ENCODE data around the gene CAPG. TPM values are rescaled to one million over a fixed set of nuclear protein-coding genes. Genes with fewer than 3 reads are reported as not detected.

CAPG gene
- total RNA-seq, 1 donor from 2014 or later, result 61.1 TPM

DNA sequence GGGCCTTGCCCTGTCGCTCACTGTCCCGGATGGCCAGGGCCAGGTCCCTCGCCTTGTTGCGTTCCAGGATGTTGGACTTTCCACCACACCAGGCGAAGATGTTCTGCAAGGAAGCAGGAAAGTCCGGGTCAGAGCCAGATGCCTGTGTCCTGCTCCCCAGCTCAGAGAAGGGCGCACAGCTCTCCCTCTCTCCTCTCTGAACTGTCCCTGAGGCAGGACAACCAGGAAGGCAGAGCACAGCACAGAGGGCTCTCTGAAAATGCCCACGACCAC is 11.0 kb downstream of the CAPG start:
- no peaks in the 10 kb centered on the region for H3K9me3 Mint-ChIP-seq
- H3K36me3 Mint-ChIP-seq, result peaks cover 7% of the 10 kb centered on the region
- H3K4me3 Mint-ChIP-seq, result no peak overlapping the region
- H3K4me1 Mint-ChIP-seq (ENCODE audit: unreplicated experiment), result peaks cover 12% of the 10 kb centered on the region
- H3K27ac Mint-ChIP-seq, result peak overlapping the region; percentile 70
- TF ChIP-seq, protein P1, sequence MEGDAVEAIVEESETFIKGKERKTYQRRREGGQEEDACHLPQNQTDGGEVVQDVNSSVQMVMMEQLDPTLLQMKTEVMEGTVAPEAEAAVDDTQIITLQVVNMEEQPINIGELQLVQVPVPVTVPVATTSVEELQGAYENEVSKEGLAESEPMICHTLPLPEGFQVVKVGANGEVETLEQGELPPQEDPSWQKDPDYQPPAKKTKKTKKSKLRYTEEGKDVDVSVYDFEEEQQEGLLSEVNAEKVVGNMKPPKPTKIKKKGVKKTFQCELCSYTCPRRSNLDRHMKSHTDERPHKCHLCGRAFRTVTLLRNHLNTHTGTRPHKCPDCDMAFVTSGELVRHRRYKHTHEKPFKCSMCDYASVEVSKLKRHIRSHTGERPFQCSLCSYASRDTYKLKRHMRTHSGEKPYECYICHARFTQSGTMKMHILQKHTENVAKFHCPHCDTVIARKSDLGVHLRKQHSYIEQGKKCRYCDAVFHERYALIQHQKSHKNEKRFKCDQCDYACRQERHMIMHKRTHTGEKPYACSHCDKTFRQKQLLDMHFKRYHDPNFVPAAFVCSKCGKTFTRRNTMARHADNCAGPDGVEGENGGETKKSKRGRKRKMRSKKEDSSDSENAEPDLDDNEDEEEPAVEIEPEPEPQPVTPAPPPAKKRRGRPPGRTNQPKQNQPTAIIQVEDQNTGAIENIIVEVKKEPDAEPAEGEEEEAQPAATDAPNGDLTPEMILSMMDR (conservative IDR thresholded peaks at IDR 0.05), result no peak
- DNase-seq (ENCODE audit: extremely low spot score, unreplicated experiment), result no peak
- H3K27me3 Mint-ChIP-seq, result no peaks in the 10 kb centered on the region

DNA sequence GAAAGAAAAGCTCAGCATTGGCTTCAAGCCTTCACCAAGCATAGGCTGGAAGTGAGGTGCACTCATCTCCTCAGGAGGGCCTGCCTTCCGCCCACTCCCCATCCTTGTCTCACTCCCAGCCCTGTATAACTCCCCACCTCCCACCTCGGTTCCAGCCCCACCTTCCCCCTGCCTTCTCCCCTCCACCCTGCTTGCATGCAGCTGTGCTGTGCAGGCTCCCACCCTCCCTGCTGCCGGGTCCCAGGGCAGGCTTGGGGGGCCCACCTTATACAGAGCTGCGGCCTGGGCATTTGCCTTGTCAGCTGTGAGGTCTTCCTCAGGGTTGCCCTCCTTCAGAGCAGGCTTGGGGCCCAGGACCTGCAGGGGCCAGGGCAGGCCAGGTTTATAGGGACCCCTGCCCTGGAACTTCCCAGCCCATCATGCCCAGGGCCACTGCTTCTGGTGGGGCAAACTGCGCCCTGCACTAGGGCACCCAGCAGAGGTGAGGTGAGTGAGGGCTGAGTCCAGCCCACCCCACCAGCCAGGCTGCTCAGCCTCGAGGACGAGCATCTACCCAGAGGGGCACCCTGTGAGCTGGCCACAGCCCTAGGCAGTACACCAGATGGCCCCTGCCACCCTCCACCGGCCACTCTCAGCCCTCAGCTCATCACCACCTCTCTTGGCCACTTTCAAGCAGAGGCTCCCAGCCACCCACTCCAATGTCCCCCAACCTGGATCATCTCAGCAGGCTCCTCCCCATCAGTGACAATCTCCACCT is 11.6 kb downstream of the CAPG start:
- Mint-ChIP-seq H3K36me3 (peaks cover 9% of the 10 kb centered on the region), H3K27ac (peak overlapping the region; percentile 70), H3K9me3 (no peaks in the 10 kb centered on the region), H3K27me3 (no peaks in the 10 kb centered on the region), H3K4me1 (ENCODE audit: unreplicated experiment) (peaks cover 16% of the 10 kb centered on the region), H3K4me3 (no peak overlapping the region)
- TF ChIP-seq, protein P1 (conservative IDR thresholded peaks at IDR 0.05), result no peak
- no peak for DNase-seq (ENCODE audit: extremely low spot score, unreplicated experiment)

DNA sequence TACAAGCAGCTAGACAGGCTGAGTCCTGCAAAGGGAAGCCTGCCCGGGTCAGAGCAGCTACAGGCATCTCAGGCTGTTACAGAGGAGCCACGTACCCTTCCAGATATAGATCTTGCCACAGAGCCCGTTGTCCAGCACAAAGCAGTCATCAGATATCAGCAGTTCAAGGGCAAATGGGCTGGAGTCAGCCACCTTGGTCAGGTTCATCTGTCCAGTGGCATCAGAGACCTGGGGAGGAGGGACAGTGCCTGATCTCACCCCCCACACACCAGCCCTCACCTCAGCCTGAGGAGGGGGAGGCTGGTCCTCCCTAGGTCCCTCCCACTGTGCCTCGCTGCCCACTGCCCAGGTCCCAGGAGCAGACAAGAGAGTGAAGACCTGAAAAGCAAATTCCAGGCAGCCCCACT is 12.2 kb downstream of the CAPG start:
- Mint-ChIP-seq H3K36me3 (peaks cover 9% of the 10 kb centered on the region), H3K4me3 (no peak overlapping the region), H3K4me1 (ENCODE audit: unreplicated experiment) (peaks cover 16% of the 10 kb centered on the region), H3K27me3 (no peaks in the 10 kb centered on the region), H3K9me3 (no peaks in the 10 kb centered on the region), H3K27ac (peak overlapping the region; percentile 46)
- no peak for DNase-seq (ENCODE audit: extremely low spot score, unreplicated experiment)
- TF ChIP-seq, protein P1 (conservative IDR thresholded peaks at IDR 0.05), result no peak

DNA sequence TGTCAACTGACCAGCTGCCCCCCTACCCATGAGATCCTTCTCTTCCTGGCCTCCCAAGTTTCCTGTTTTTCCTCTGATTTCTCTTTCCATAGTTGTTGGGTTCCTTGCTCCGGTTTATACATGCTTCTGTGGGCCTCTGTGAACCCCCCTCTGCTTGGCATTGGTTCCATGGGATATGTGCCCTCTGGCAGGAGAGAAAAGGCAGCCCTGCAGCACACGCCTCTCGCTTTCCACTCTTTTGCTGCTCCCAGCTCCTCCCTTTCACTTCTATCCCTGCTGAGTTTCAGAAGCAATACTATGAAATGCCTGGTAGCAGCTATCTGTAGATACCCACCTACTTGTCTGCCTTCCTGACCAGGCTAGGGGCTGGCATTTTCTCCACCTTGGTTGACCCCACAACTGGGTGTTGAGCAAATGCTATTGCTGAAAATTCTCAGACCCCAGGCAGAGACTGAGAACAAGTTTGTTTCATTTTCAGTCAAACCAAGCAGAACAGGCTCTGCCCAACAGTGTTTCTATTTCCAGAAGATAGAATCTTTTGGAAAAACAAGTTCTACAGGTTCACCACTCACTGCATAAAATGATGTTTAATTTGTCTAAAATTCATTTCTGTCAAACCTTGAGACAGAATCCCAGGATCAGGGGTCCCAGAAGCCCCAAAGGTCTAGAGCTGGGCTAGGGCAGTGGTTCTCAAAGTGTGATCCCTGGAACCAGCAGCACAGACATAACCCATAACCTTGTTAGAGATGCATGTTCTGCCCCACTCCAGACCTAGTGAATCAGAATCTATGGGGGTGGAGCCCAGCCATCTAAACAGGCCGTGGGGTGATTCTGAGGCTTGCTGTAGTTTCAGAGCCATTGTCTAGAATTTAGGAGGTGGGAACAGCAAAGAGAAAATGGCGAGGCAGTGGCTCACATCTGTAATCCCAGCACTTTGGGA is 13.4 kb downstream of the CAPG start:
- no peaks in the 10 kb centered on the region for H3K9me3 Mint-ChIP-seq
- peak overlapping the region; percentile 84 for H3K4me3 Mint-ChIP-seq
- peak overlapping the region; percentile 97 for H3K27ac Mint-ChIP-seq
- DNase-seq (ENCODE audit: extremely low spot score, unreplicated experiment), result no peak
- H3K36me3 Mint-ChIP-seq, result peaks cover 9% of the 10 kb centered on the region
- no peaks in the 10 kb centered on the region for H3K27me3 Mint-ChIP-seq
- peaks cover 16% of the 10 kb centered on the region for H3K4me1 Mint-ChIP-seq (ENCODE audit: unreplicated experiment)
- TF ChIP-seq, protein P1 (conservative IDR thresholded peaks at IDR 0.05), result no peak

DNA sequence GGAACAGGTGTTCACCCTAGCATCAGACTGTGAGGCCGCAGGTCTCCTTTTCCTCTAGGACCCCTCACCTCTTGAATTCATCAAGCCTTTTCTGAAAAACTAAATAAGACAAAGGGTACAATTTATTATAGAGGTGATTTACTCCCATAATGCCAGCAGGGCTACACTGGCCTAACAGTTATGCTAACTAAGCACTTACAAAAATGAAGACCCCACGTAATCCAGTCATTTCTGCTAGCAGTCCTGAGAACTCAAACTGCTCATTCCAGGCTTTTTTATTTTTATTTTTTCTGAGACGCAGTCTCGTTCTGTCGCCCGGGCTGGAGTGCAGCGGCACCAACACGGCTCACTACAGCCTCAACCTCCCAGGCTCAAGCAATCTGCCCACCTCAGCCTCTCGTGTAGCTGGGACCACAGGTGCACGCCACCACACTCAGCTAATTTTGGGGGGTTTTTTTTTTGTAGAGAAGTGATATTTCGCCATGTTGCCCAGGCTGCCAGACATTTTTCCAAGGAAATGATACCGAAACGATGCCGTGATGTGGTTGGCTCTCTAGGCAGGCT is 14.2 kb downstream of the CAPG start:
- H3K4me3 Mint-ChIP-seq, result peak overlapping the region; percentile 84
- H3K27ac Mint-ChIP-seq, result peak overlapping the region; percentile 97
- H3K36me3 Mint-ChIP-seq, result peaks cover 9% of the 10 kb centered on the region
- no peak for DNase-seq (ENCODE audit: extremely low spot score, unreplicated experiment)
- peaks cover 16% of the 10 kb centered on the region for H3K4me1 Mint-ChIP-seq (ENCODE audit: unreplicated experiment)
- no peaks in the 10 kb centered on the region for H3K27me3 Mint-ChIP-seq
- TF ChIP-seq, protein P1 (conservative IDR thresholded peaks at IDR 0.05), result no peak
- H3K9me3 Mint-ChIP-seq, result no peaks in the 10 kb centered on the region

Measured in type B pancreatic cell (in vitro differentiated cells).